Smooth muscle cell (in vitro differentiated cells): ENCODE results near the gene RADIL. TPM values are rescaled to one million over a fixed set of nuclear protein-coding genes. Genes with fewer than 3 reads are reported as not detected.

ENCODE experiments used
- DNase-seq: peaks from one replicate; lab custom pipeline; 2025; ENCODE audit not compliant: unreplicated experiment; lab: John Stamatoyannopoulos, UW
- H2AFZ ChIP-seq: fragments of 200-600 bp; sonication (generic); 2 replicates; pipeline ENCODE4 v1.6.0; 2016; ENCODE audit warnings: antibody characterized with exemption, low read depth, mild to moderate bottlenecking
- H3F3A ChIP-seq: fragments of 200-600 bp; sonication (generic); 2 replicates; pipeline ENCODE4 v1.6.0; 2017; ENCODE audit warnings: antibody characterized with exemption, low read depth
- H3K27ac ChIP-seq: fragments of 200-600 bp; sonication (generic); 2 replicates; pipeline ENCODE4 v1.5.1; 2016; ENCODE audit warnings: low read depth, mild to moderate bottlenecking
- H3K27me3 ChIP-seq: fragments of 200-600 bp; sonication (generic); 2 replicates; pipeline ENCODE4 v1.6.1; 2016; ENCODE audit warnings: low read depth, mild to moderate bottlenecking
- H3K36me3 ChIP-seq: fragments of 200-600 bp; sonication (generic); 2 replicates; pipeline ENCODE4 v1.5.1; 2016; ENCODE audit warnings: low read depth
- H3K4me1 ChIP-seq: fragments of 200-600 bp; sonication (generic); 2 replicates; pipeline ENCODE4 v1.5.1; 2016; ENCODE audit warnings: low read depth
- H3K4me2 ChIP-seq: fragments of 200-600 bp; sonication (generic); 2 replicates; pipeline ENCODE4 v1.6.0; 2016; ENCODE audit warnings: mild to moderate bottlenecking
- H3K4me3 ChIP-seq: fragments of 200-600 bp; sonication (generic); 2 replicates; pipeline ENCODE4 v1.5.1; 2016; ENCODE audit warnings: mild to moderate bottlenecking
- H3K79me2 ChIP-seq: fragments of 200-600 bp; sonication (generic); 2 replicates; pipeline ENCODE4 v1.6.0; 2016; ENCODE audit warnings: low read depth, mild to moderate bottlenecking
- H3K9ac ChIP-seq: fragments of 200-600 bp; sonication (generic); 2 replicates; pipeline ENCODE4 v1.6.0; 2016; ENCODE audit warnings: low read depth
- H3K9me3 ChIP-seq: fragments of 200-600 bp; sonication (generic); replicated peaks from 2 replicates; pipeline ENCODE4 v1.5.1; 2016; ENCODE audit warnings: low read depth
- H4K20me1 ChIP-seq: fragments of 200-600 bp; sonication (generic); 2 replicates; pipeline ENCODE4 v1.6.0; 2016; ENCODE audit warnings: low read depth
- CTCF ChIP-seq: fragments of 200-600 bp; sonication (generic); IDR thresholded peaks from 2 replicates; pipeline ENCODE4 v1.5.1; 2017; ENCODE audit warnings: borderline replicate concordance, mild to moderate bottlenecking, antibody characterized with exemption; ENCODE audit not compliant: insufficient read depth, poor library complexity, severe bottlenecking
- WGBS: methylation state at CpG from one replicate; pipeline ENCODE4 v1.1.7; 2016; ENCODE audit warnings: low lambda C conversion rate; 5-methylcytosine and 5-hydroxymethylcytosine counted together
- polyA plus RNA-seq: library from polyadenylated mRNA; unstranded; fragments of >200 nt; fragmentation: Nextera tagmentation; extraction: Ambion mirVana; gene quantifications from 2 replicates; pipeline ENCODE4 v1.2.1, GENCODE V29; 2016
- total RNA-seq: library from RNA; depleted of rRNA; stranded (reverse); fragments of >200 nt; gene quantifications from 2 replicates; pipeline ENCODE4 v1.2.3, GENCODE V29; 2014

RADIL gene
- total and polyA plus RNA-seq, 2 experiments from 2014 or later: 4.7 to 10.7 TPM

- peaks cover 6% of the 10 kb centered on the region for H3K79me2 ChIP-seq
- no peak overlapping the region for H3K27ac ChIP-seq
- no peak for DNase-seq
- 96% methylated on average over 15 of the region's 15 CpGs for WGBS
- no peaks in the 10 kb centered on the region for H3K36me3 ChIP-seq
- H4K20me1 ChIP-seq: no peaks in the 10 kb centered on the region
- H3K4me1 ChIP-seq: peaks cover 19% of the 10 kb centered on the region
- H3F3A ChIP-seq: peaks cover 15% of the 10 kb centered on the region
- no peak for TF ChIP-seq CTCF
- H3K4me2 ChIP-seq: no peak overlapping the region
- no peaks in the 10 kb centered on the region for H3K9me3 ChIP-seq
- H3K9ac ChIP-seq: no peak overlapping the region
- no peaks in the 10 kb centered on the region for H3K27me3 ChIP-seq
- no peak overlapping the region for H3K4me3 ChIP-seq
- no peak overlapping the region for H2AFZ ChIP-seq
These were observed 8.1 kb downstream of the RADIL start for GRCh38 chr7:4875391-4875790.

- H3K4me3 ChIP-seq: no peak overlapping the region
- no peaks in the 10 kb centered on the region for H3K27me3 ChIP-seq
- H3K27ac ChIP-seq: peak overlapping the region; percentile 72
- no peak overlapping the region for H2AFZ ChIP-seq
- H3K4me1 ChIP-seq: peaks cover 16% of the 10 kb centered on the region
- peaks cover 15% of the 10 kb centered on the region for H3F3A ChIP-seq
- DNase-seq: no peak
- H3K79me2 ChIP-seq: peaks cover 14% of the 10 kb centered on the region
- peak overlapping the region; percentile 77 for H3K4me2 ChIP-seq
- H4K20me1 ChIP-seq: no peaks in the 10 kb centered on the region
- H3K9ac ChIP-seq: no peak overlapping the region
- TF ChIP-seq CTCF: no peak
- H3K9me3 ChIP-seq: no peaks in the 10 kb centered on the region
- no peaks in the 10 kb centered on the region for H3K36me3 ChIP-seq
- WGBS: 88% methylated on average over 31 of the region's 31 CpGs
These were observed 10.2 kb downstream of the RADIL start for GRCh38 chr7:4873071-4873944.

- 30% methylated on average over 19 of the region's 19 CpGs for WGBS
- no peak for TF ChIP-seq CTCF
- H3K9me3 ChIP-seq: no peaks in the 10 kb centered on the region
- H3K27ac ChIP-seq: peak overlapping the region; percentile 85
- no peak overlapping the region for H3K4me3 ChIP-seq
- peak overlapping the region; percentile 77 for H3K4me2 ChIP-seq
- no peaks in the 10 kb centered on the region for H3K27me3 ChIP-seq
- no peak overlapping the region for H2AFZ ChIP-seq
- H3K9ac ChIP-seq: no peak overlapping the region
- peak; percentile 20 for DNase-seq
- peaks cover 14% of the 10 kb centered on the region for H3K79me2 ChIP-seq
- peaks cover 16% of the 10 kb centered on the region for H3K4me1 ChIP-seq
- peaks cover 15% of the 10 kb centered on the region for H3F3A ChIP-seq
- no peaks in the 10 kb centered on the region for H3K36me3 ChIP-seq
- H4K20me1 ChIP-seq: no peaks in the 10 kb centered on the region
These were observed 11.4 kb downstream of the RADIL start for GRCh38 chr7:4871930-4872675.
